ENCODE results near the gene TST.
"Not testable (repeated sequence)": the region's sequence is repeated elsewhere in the genome, so short reads cannot be mapped to it uniquely, and the experiment has no call there.

Gene TST

GRCh38 chr22:37014415-37014806 lies 4.8 kb downstream of the TST start:
- no peak for DNase-seq (ENCODE audit: low read depth)

DNA sequence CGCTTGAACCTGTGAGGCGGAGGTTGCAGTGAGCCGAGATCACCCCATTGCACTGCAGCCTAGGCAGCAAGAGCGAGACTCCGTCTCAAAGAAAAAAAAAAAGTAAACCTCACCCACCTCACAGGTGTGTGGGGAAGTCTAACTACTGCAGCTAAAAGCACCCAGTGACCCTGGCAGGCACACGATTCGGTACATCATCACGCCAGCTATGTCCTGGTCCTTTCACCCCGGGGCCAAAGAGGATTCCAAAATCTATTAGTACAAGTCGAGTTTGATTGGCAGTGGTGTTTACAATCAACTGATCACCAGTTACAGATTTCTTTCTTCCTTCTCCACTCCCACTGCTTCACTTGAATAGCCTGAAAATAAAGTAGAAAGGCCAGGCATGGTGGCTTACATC lies 6.3 kb downstream of the TST start:
- no peak for DNase-seq (ENCODE audit: low read depth)

DNA sequence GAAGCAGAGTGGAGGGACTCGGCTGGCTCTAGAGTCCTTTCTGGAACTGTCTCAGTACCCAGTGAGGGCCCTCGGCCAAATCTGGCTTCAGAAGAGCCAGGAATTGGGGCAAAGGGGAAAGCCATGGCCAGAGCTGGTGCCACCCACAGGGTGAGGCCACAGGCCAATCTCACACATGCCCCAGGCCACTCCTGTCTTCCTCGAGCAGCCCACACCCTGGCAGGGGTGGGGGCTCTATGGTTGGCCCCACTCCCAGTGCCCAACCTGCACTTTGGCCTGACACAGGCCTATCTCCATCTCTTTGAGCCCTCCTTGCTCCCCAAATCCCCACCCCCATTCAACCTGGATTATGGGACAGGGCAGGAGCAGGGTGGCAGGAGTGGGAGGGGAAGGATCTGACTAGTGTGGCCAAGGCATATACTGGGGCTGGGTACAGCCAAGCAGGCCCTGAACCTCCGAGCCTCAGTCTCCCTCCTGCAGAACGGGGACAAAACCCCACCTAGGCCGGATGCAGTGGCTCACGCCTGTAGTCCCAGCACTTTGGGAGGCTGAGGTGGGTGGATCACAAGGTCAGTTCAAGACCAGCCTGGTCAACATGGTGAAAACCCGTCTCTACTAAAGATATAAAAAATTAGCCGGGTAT lies 6.9 kb downstream of the TST start:
- no peak for DNase-seq (ENCODE audit: low read depth)

- no peak for DNase-seq (ENCODE audit: low read depth)
Measured at GRCh38 chr22:37011472-37011871, 7.8 kb downstream of the TST start.

DNA sequence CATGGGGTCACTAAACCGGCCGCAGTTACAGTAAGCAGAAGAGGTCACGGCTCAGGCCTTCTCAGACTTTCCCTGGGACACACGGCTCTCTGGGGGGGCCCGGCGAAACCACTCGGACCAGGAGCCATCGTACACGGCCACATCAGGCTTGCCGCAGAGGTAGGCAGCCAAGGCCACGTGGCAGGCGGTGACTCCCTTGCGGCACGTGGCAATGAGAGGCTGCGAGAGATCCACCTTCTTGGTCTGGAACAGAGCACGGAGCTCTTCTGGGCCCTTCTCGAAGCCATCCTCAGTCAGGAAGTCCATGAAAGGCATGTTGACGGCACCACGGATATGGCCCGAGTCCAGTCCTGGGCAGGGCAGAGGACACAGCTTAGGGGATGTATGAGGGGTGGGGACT lies 8.3 kb downstream of the TST start:
- DNase-seq (ENCODE audit: low read depth), result no peak

GRCh38 chr22:37010174-37010573 lies 9.1 kb downstream of the TST start:
- DNase-seq (ENCODE audit: low read depth), result no peak

DNA sequence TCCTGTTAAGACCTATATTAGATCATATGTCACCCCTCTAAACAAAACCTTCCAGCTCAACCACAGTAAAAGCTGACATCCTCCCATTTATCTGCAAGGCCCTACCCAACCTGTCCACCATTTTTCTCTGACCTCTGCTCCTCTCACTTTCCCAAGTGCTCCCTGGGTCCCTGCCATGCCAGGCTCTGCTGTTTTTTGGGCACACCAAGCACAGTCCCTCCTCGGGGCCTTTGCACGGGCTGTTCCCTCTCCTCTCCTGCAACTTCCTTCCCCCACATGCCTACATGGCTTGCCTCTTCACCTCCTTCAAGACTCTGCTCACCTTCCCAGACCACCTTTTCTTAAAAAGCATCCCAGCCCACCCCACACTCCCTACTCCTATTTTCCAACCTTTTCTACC lies 9.8 kb downstream of the TST start:
- no peak for DNase-seq (ENCODE audit: low read depth)

DNA sequence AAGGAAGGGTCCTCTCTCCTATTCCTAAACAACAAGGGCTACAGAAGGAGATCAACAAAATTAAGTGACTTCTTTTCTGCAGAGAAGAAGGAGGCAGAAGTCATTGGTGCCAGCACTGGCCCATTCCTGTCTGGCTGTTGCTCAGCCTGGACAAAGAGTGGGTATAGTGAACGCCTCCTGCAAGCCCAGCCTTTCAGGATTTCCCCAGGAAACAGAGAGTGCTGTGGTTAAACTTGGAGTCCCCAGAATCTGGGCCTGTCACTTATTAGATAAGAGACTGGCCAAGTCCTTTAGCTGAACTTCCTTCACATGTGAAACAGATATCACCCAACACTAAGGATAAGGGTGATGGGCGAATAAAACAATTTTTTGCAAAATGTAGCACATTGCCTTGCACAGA lies 10.9 kb downstream of the TST start:
- DNase-seq (ENCODE audit: low read depth), result no peak

- no peak for DNase-seq (ENCODE audit: low read depth)
Measured at GRCh38 chr22:37007651-37008050, 11.6 kb downstream of the TST start.

DNA sequence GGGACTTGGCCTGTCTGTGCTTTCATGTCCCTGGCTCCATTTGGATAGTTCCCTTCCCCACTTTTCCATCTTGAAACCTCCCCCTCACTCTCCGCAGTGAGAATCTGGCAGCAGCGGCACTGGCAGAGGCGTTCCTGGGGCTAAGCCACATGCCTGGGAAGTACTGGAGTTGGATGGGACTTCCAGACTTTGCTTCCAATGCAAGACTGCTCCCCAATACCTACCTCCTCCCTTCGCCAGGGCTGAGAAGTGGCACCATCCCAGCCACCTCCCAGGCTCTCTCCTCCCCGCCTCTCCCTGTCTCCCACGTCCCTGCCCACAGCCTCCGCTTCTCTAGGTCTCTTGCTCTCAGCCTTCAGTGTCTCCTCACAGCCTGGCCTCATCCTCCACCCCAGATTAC lies 16.6 kb downstream of the TST start:
- no peak for DNase-seq (ENCODE audit: low read depth)

GRCh38 chr22:37001826-37002225 lies 17.4 kb downstream of the TST start:
- no peak for DNase-seq (ENCODE audit: low read depth)

GRCh38 chr22:37000676-37001534 lies 18.3 kb downstream of the TST start:
- DNase-seq (ENCODE audit: low read depth), result no peak

GRCh38 chr22:36999463-36999862 lies 19.8 kb downstream of the TST start:
- DNase-seq (ENCODE audit: low read depth), result no peak

DNA sequence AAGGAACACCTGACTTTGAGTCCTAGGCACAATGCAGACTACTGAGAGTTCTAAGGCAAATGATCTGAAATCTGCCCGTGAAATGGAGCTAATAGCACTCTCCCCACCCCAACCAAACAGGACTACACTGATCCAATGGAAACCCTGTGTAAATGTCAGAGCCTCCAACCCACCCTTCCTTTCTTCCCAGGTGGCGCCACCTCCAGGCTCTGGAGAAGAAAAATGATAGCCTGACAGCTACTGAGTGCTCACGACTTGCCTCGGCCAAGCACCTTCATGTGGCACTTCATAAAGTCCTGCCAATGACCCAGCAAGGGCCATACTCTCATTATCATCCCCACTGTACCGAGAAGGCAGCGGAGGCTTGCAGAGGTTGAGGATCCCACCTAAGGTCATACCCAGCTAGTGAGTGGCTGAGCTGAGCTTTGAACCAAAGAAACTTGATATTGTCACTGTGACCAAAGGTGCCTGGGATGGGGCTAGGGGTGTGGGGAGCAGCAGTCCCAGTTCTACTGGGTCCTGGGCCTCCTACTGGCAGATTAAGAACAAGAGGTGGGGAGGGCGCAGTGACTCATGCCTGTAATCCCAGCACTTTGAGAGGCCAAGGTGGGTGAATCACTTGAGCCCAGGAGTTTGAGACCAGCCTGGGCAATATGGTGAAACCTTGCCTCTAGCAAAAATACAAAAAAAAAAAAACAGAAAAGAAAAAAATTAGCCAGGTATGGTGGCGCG lies 20.5 kb downstream of the TST start:
- no peak for DNase-seq (ENCODE audit: low read depth)

DNA sequence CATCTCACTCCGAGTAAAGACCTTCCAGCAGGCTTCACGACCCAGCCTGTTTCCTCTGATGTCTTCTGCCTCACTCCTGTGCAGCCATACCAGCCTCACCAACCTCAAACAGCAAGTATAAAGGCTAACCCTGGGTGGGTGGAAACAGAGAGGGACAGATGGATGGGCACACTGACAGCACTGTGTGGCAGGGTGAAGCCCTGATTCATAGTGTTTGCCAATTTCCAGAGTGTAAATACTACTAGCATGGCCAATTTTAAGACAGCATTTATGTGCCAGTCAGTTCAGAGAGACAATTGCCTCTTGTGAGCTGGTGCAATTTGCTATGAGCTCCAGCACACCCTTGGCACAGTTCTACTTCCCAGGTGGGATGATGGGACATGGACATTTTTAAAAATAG lies 21.5 kb downstream of the TST start:
- DNase-seq (ENCODE audit: low read depth), result no peak

GRCh38 chr22:36991206-36991605 lies 28.0 kb downstream of the TST start:
- DNase-seq (ENCODE audit: low read depth), result no peak

DNA sequence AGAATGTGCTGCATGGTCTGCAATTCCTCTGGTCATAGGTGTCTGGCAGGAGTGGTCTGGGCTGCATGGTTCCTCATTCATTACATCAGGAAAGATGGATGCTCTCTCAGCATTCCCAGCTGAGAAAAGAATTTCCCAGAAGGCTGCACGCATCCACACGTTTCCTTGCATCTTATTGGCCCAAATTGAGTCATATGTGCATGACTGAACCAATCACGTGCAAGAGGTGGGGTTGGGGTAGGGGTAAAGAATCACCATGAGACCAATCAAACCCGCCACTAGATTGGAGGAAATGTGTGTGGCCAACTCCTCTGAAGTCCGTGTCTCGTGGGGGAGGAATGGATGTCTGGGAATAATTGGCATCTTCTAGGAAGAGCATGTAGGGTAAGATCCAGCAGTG lies 28.8 kb downstream of the TST start:
- DNase-seq (ENCODE audit: low read depth), result no peak

GRCh38 chr22:36989012-36989411 lies 30.2 kb downstream of the TST start:
- not testable (repeated sequence) for DNase-seq (ENCODE audit: low read depth)

- DNase-seq (ENCODE audit: low read depth), result no peak
Measured at GRCh38 chr22:36988075-36988832, 31.0 kb downstream of the TST start.

- peak; percentile 29 for DNase-seq (ENCODE audit: low read depth)
Measured at GRCh38 chr22:36986242-36986821, 32.9 kb downstream of the TST start.

DNA sequence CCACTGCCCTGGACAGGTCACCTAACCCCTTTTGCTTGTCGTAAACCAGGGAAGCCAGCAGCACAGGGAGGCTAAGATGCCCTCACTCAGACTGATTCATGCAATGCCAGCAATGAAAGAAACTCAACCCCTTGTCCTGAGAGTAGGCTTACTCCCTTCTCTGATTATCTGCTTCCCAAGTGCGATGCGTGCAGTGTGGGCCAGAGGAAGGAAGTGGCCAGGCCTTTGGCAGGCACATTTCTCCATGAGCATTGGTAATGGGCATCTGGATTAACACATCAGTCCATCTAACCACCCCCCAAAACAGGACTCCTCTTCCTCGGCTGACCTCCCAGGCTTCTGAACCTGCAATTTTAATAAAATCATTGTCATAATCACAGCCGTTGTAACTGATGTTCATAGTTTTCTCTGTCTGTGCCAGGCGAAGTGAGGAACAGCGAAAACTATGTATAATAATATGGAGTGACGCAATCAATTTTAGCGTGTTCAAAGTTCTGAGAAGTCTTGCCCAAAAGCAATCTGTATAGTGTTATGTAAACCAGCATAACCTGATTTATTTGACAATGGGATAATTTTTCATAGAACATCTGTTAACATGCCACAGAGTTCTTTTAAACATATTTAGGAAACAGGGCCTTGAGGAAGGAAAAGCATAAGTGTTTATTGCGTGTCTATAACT lies 33.9 kb downstream of the TST start:
- DNase-seq (ENCODE audit: low read depth), result no peak
